GM20431 (cell line): Measurements from ENCODE around the gene SSPN.

Experiments used
- in situ Hi-C: fragments of 300-500 bp; cut with MseI, MboI; formaldehyde crosslinking; loops from one replicate; pipeline ENCODE4 v1.15.0; 2020; ENCODE audit warnings: low sequenced_read_pairs; ENCODE audit not compliant: unreplicated experiment

Gene SSPN

GRCh38 chr12:26195250-26195640 is at the start of gene SSPN:
Gene SSPN, plus strand, starts transcription at chr12:26195573. Its CDS starts 100 bp downstream, at chr12:26195673.
- in situ Hi-C loops: no loop called here

GRCh38 chr12:26148291-26148690 is 47.1 kb upstream of the SSPN start:
- in situ Hi-C loops: no loop called here

- in situ Hi-C loops: no loop called here
Observed at GRCh38 chr12:26149968-26150500, 45.3 kb upstream of the SSPN start.

- in situ Hi-C loops: no loop called here
Observed at GRCh38 chr12:26150736-26151450, 44.5 kb upstream of the SSPN start.

GRCh38 chr12:26152507-26153102 is 42.8 kb upstream of the SSPN start:
- in situ Hi-C loops: no loop called here

GRCh38 chr12:26153421-26154154 is 41.8 kb upstream of the SSPN start:
- in situ Hi-C loops: no loop called here

GRCh38 chr12:26156201-26156871 is 39.0 kb upstream of the SSPN start:
- in situ Hi-C loops: no loop called here

- in situ Hi-C loops: no loop called here
Observed at GRCh38 chr12:26157001-26157400, 38.4 kb upstream of the SSPN start.

GRCh38 chr12:26158078-26158764 is 37.2 kb upstream of the SSPN start:
- in situ Hi-C loops: no loop called here

GRCh38 chr12:26162174-26162573 is 33.2 kb upstream of the SSPN start:
- in situ Hi-C loops: no loop called here

GRCh38 chr12:26162905-26163304 is 32.5 kb upstream of the SSPN start:
- in situ Hi-C loops: no loop called here

GRCh38 chr12:26164118-26164517 is 31.3 kb upstream of the SSPN start:
- in situ Hi-C loops: no loop called here

GRCh38 chr12:26172013-26172412 is 23.4 kb upstream of the SSPN start:
- in situ Hi-C loops: no loop called here

- in situ Hi-C loops: no loop called here
Observed at GRCh38 chr12:26172539-26172938, 22.8 kb upstream of the SSPN start.

- in situ Hi-C loops: no loop called here
Observed at GRCh38 chr12:26172946-26173552, 22.3 kb upstream of the SSPN start.

GRCh38 chr12:26176725-26177124 is 18.6 kb upstream of the SSPN start:
- in situ Hi-C loops: no loop called here

- in situ Hi-C loops: no loop called here
Observed at GRCh38 chr12:26177283-26177682, 18.1 kb upstream of the SSPN start.

GRCh38 chr12:26179826-26180225 is 15.5 kb upstream of the SSPN start:
- in situ Hi-C loops: no loop called here

- in situ Hi-C loops: no loop called here
Observed at GRCh38 chr12:26182377-26182776, 13.0 kb upstream of the SSPN start.
